AG09309 (cell line): ENCODE measurements around the gene ATG16L1.

Source experiments
- DNase-seq: peaks from one replicate; pipeline ENCODE4 v3.0.0-alpha.2; 2010; ENCODE audit warnings: low read depth
- H3K4me3 ChIP-seq: 2 replicates; pipeline ENCODE4 v1.5.1; 2011; ENCODE audit warnings: mild to moderate bottlenecking, low read depth, low read length, moderate library complexity; ENCODE audit not compliant: control insufficient read depth
- TF ChIP-seq, protein P1 (sequence below): IDR thresholded peaks from 2 replicates; pipeline ENCODE4 v1.5.1; 2011; ENCODE audit warnings: mild to moderate bottlenecking, low read depth, low read length, inconsistent platforms; ENCODE audit not compliant: insufficient read depth, control insufficient read depth; ENCODE audit errors: missing control alignments

Gene ATG16L1

GRCh38 chr2:233303252-233303651 lies 51.8 kb downstream of the ATG16L1 start:
- TF ChIP-seq, protein P1, sequence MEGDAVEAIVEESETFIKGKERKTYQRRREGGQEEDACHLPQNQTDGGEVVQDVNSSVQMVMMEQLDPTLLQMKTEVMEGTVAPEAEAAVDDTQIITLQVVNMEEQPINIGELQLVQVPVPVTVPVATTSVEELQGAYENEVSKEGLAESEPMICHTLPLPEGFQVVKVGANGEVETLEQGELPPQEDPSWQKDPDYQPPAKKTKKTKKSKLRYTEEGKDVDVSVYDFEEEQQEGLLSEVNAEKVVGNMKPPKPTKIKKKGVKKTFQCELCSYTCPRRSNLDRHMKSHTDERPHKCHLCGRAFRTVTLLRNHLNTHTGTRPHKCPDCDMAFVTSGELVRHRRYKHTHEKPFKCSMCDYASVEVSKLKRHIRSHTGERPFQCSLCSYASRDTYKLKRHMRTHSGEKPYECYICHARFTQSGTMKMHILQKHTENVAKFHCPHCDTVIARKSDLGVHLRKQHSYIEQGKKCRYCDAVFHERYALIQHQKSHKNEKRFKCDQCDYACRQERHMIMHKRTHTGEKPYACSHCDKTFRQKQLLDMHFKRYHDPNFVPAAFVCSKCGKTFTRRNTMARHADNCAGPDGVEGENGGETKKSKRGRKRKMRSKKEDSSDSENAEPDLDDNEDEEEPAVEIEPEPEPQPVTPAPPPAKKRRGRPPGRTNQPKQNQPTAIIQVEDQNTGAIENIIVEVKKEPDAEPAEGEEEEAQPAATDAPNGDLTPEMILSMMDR, result no peak
- DNase-seq, result no peak
- no peak overlapping the region for H3K4me3 ChIP-seq

GRCh38 chr2:233307565-233307964 lies 56.1 kb downstream of the ATG16L1 start, which contains the start of gene SAG:
SAG (plus strand) TSS chr2:233307816; CDS start chr2:233309190, 1,374 bp downstream.
- TF ChIP-seq, protein P1, result no peak
- H3K4me3 ChIP-seq, result no peak within 1 kb of the TSS
- DNase-seq, result no peak

DNA sequence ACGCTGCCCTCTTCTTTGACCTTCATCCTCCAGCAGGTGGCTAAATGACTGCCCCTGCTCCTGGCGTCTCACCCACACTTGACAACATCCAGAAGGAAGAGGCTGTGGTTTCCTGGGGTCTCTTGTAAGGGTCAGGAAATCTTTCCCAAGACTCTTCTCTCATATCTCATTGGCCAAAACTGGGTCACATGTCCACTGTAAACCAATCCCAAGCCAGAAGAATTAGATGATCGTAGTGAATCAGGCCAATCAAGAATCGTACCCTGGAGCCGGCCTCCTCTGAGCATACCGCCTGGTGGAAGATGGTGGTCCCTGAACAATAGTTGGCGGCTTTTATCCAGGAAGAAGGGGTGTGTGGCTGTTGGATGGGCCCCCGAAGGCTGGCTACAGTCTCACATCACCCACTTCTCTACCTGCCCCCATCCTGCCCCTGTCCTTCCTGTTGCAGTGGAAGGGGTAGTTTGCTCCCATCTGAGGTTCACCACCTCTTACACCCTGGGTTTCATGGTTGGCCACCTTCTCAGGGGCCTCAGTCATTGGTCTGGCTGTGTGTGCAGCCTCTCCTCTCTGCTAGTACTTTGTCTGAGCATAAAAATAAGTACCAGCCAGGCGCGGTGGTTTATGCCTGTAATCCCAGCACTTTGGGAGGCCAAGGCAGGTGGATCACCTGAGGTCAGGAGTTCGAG lies 59.9 kb downstream of the ATG16L1 start:
- DNase-seq, result no peak
- TF ChIP-seq, protein P1, result no peak

GRCh38 chr2:233312874-233313273 lies 61.4 kb downstream of the ATG16L1 start:
- H3K4me3 ChIP-seq, result no peak overlapping the region
- TF ChIP-seq, protein P1, result no peak
- DNase-seq, result no peak

More for the DNA sequence above, 59.9 kb downstream of the ATG16L1 start:
- no peak overlapping the region for H3K4me3 ChIP-seq

DNA sequence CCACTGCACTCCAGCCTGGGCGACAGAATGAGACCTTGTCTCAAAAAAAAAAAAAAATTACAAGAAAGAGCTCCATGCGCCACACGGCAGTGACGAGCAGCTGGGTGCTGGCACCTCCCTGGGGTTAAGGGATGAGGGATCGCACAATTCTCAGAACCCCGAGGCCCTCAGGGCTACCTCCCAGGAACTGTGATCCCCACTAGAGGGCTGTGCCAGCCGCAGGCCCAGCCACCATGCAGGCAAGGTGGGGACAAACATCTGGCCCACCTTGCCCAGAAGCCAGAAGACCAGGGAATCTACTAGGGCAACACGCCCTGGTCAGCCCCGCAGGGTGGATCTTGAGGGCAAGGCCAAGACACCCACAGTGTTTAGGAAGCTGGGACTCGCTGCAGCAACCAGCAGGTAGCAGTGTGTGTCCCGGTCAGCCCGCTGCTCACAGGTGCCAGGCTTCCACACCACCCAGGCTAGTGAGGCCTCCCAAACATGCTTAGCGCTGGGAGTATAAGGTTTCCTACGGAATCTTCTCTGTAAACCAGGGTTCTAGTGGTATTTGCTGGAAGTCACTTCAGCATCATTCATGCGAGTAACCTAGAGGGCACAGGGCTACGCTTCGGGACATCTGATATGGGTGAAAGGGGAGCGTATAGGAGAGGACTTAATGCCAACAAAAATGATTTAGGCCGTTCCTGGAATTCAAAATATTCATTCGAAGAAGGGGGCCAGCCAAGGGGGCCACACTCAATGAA lies 62.9 kb downstream of the ATG16L1 start:
- TF ChIP-seq, protein P1, result no peak
- no peak for DNase-seq

DNA sequence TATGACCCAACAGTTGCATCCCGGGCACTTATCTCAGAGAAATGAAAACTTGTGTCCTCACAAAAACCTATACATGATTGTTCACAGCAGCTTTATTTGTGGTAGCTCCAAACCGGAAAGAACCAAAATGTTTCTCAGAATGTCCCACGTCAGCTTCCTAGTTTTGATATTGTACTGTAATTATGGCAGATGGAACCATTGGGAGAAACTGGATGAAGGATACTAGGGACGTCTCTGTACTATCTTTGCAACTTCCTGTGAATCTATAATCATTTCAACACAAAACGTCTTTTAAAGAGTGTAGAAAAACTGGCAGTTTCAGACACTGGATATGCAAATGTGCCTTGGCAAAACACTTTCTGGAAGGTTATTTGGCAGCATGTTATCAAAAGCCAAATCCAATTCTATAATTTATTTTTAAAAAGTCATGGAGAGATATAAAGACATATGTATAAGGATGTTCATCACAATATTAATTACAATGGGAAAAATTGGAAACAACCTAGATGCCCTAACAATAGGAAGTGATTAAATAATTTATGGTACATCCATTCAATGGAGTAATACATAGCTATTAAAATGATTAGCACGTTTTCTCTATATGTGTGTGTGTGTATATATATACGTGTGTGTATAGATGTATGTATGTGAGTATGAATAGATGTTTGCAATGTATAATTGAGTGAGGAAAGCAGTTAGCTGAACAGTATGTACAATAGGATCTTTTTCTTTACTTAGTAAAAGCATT lies 65.9 kb downstream of the ATG16L1 start:
- no peak for DNase-seq

More for the DNA sequence above, 62.9 kb downstream of the ATG16L1 start:
- no peak overlapping the region for H3K4me3 ChIP-seq

More for the DNA sequence above, 65.9 kb downstream of the ATG16L1 start:
- H3K4me3 ChIP-seq, result no peak overlapping the region
- TF ChIP-seq, protein P1, result no peak
